ENCODE data around the gene AKT1. TPM values are rescaled to one million over a fixed set of nuclear protein-coding genes. Genes with fewer than 3 reads are reported as not detected.

The AKT1 gene
- total and polyA plus RNA-seq, 2 of the 13 experiments (the other 11 are each of a cell fraction or from before 2014, with no cell fraction given) = 96.2 to 116 TPM

DNA sequence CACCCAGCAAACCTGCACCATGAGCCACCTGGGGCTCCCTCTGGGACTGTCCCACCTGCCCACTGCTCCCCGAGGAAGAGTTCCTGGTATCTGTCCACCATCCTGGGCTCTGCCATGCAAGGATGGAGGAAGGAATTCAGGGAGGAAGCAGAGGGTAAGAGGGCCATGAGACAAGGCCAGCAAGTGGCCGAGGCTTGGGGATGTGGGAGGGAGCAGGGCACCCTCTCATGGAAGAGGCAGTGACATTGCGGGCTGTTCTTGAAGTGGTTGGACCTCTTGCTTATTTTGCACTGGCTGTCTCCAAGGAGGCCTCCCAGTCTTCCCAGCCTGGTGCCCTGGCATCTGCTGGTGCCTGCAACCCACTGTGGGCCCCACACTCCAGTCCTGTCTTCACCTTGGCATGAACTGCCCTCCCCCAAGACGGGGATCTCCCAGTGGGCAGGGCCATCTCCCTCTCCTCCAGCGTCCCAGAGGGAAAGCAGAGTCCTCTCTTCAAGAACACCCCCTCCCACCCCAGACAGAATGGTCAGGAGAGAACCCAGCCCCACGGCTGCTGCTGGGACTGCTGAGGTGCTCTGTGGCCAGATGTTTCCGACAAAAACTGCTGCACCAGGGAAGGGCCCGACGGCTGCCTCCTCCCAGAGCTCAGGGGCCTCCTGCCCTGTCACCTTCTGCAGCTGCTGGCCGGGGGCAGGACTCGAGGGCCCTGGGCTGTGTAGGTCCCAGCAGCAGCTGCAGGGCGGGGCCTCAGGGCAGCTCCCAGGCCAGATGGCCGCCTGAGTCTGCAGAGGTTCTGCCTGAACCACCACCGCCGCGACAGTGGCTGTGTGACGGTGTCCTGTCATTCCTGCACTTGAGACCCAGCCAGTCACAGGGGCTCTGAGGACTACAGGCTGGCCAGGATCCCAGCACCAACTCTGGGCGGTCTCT lies 1.8 kb upstream of the AKT1 start (continued):
- TF ChIP-seq ATF2 (CRISPR knock-in tag; IDR thresholded peaks at IDR 0.05) = 0 out of 2 replicates have a peak, but pooled peaks have one; percentile 16
- TF ChIP-seq LCORL (IDR thresholded peaks at IDR 0.05) = no peak
- TF ChIP-seq LCORL (CRISPR knock-in tag; IDR thresholded peaks at IDR 0.05) = peak; percentile 56; the same call in 1 of the 2 replicates
- TF ChIP-seq, protein P1, sequence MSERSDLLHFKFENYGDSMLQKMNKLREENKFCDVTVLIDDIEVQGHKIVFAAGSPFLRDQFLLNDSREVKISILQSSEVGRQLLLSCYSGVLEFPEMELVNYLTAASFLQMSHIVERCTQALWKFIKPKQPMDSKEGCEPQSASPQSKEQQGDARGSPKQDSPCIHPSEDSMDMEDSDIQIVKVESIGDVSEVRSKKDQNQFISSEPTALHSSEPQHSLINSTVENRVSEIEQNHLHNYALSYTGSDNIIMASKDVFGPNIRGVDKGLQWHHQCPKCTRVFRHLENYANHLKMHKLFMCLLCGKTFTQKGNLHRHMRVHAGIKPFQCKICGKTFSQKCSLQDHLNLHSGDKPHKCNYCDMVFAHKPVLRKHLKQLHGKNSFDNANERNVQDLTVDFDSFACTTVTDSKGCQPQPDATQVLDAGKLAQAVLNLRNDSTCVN (CRISPR knock-in tag; IDR thresholded peaks at IDR 0.05; ENCODE audit: borderline replicate concordance) = no peak
- no peak for TF ChIP-seq ZNF790 (CRISPR knock-in tag; IDR thresholded peaks at IDR 0.05; ENCODE audit: borderline replicate concordance)
- no peak for TF ChIP-seq PCBP1 (IDR thresholded peaks at IDR 0.05; ENCODE audit: borderline replicate concordance, low read depth, low read length)
- TF ChIP-seq ARID4A (CRISPR knock-in tag; IDR thresholded peaks at IDR 0.05; ENCODE audit: borderline replicate concordance) = peak; percentile 51
- no peak for TF ChIP-seq ZNF678 (CRISPR knock-in tag; IDR thresholded peaks at IDR 0.05)
- no peak for TF ChIP-seq HNF4G (IDR thresholded peaks at IDR 0.05; ENCODE audit: borderline replicate concordance, low read depth, low read length)
- no peak for TF ChIP-seq HNF4G (CRISPR knock-in tag; IDR thresholded peaks at IDR 0.05; ENCODE audit: borderline replicate concordance, low read depth)
- no peak for TF ChIP-seq ZFP36L2 (CRISPR knock-in tag; IDR thresholded peaks at IDR 0.05)
- peak; percentile 75 for TF ChIP-seq ZNF777 (CRISPR knock-in tag; IDR thresholded peaks at IDR 0.05)
- no peak for TF ChIP-seq NBN (conservative IDR thresholded peaks at IDR 0.05)
- TF ChIP-seq, protein P2, sequence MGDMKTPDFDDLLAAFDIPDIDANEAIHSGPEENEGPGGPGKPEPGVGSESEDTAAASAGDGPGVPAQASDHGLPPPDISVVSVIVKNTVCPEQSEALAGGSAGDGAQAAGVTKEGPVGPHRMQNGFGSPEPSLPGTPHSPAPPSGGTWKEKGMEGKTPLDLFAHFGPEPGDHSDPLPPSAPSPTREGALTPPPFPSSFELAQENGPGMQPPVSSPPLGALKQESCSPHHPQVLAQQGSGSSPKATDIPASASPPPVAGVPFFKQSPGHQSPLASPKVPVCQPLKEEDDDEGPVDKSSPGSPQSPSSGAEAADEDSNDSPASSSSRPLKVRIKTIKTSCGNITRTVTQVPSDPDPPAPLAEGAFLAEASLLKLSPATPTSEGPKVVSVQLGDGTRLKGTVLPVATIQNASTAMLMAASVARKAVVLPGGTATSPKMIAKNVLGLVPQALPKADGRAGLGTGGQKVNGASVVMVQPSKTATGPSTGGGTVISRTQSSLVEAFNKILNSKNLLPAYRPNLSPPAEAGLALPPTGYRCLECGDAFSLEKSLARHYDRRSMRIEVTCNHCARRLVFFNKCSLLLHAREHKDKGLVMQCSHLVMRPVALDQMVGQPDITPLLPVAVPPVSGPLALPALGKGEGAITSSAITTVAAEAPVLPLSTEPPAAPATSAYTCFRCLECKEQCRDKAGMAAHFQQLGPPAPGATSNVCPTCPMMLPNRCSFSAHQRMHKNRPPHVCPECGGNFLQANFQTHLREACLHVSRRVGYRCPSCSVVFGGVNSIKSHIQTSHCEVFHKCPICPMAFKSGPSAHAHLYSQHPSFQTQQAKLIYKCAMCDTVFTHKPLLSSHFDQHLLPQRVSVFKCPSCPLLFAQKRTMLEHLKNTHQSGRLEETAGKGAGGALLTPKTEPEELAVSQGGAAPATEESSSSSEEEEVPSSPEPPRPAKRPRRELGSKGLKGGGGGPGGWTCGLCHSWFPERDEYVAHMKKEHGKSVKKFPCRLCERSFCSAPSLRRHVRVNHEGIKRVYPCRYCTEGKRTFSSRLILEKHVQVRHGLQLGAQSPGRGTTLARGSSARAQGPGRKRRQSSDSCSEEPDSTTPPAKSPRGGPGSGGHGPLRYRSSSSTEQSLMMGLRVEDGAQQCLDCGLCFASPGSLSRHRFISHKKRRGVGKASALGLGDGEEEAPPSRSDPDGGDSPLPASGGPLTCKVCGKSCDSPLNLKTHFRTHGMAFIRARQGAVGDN (CRISPR knock-in tag; IDR thresholded peaks at IDR 0.05) = peak; percentile 52; the same call in 1 of the 2 replicates
- no peak for TF ChIP-seq FOXO1 (CRISPR knock-in tag; IDR thresholded peaks at IDR 0.05)
- TF ChIP-seq MXD4 (CRISPR knock-in tag; IDR thresholded peaks at IDR 0.05) = 0 out of 2 replicates have a peak, but pooled peaks have one; percentile 20
- TF ChIP-seq AGO2 (optimal IDR thresholded peaks at IDR 0.05; ENCODE audit: low read depth, low read length) = peak; percentile 61
- no peak for TF ChIP-seq ZFP36 (IDR thresholded peaks at IDR 0.05; ENCODE audit: borderline replicate concordance, low read depth, low read length, partially characterized antibody)
